Melanocyte of skin (primary cell): Measurements from ENCODE around the gene SAMD7. TPM values are rescaled to one million over a fixed set of nuclear protein-coding genes. Genes with fewer than 3 reads are reported as not detected.

Experiments
- total RNA-seq, 2 donors: library from RNA; depleted of rRNA; stranded (reverse); fragments of >200 nt; gene quantifications; 2 replicates each; pipeline ENCODE4 v1.2.3, GENCODE V29; 2012

The SAMD7 gene, protein sequence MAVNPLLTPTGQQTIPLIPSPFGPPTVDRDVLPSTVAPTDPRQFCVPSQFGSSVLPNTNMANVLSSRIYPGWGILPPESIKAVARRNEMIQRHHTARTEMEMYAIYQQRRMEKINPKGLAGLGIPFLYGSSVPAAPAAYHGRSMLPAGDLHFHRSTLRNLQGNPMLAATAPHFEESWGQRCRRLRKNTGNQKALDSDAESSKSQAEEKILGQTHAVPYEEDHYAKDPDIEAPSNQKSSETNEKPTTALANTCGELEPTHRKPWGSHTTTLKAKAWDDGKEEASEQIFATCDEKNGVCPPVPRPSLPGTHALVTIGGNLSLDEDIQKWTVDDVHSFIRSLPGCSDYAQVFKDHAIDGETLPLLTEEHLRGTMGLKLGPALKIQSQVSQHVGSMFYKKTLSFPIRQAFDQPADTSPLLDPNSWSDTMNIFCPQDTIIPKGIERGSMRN
- total RNA-seq = not detected

GRCh38 chr3:169911272-169911671, at the start of gene SAMD7:
Gene SAMD7 (plus strand): TSS chr3:169911572. CDS start chr3:169919499, 7,927 bp downstream.

DNA sequence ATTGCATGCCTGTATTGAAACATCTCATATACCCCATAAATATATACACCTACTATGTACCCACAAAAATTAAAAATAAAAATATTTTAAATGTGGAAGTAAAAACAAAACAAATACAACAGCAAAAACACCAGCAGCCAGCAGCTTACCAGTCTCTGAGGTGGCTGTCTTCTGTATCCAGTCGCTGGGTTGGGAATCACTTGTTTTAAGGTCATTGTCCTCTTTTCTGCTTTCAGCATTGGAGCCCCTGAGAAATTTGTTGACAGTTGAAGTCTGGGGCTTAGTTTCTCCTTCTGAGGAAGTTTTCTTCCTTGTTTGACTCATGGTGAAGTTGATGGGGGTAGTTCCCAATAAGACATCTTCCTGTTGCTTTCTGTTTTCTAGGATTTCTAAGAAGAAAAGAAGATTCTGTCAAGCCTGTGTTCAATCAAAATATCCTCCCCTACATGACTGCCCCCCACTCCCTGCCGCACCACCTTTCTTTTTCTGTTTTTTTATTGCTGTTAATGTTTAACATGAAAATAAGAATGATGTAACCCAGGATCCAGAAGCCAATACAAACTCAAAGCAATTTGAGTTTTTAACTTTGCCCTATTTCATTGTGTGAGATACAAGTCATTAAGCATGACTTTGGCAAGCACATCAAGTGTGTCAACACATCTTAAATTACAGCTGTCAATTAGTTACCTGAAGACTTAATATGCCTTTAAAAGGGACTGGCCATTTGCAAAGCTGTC, 41.7 kb upstream of the SAMD7 start, which contains the start of gene LRRC31:
Gene LRRC31 (minus strand): TSS at position 452 of the 737 bp plus-strand sequence. CDS start 128 bp downstream, at position 324.

DNA sequence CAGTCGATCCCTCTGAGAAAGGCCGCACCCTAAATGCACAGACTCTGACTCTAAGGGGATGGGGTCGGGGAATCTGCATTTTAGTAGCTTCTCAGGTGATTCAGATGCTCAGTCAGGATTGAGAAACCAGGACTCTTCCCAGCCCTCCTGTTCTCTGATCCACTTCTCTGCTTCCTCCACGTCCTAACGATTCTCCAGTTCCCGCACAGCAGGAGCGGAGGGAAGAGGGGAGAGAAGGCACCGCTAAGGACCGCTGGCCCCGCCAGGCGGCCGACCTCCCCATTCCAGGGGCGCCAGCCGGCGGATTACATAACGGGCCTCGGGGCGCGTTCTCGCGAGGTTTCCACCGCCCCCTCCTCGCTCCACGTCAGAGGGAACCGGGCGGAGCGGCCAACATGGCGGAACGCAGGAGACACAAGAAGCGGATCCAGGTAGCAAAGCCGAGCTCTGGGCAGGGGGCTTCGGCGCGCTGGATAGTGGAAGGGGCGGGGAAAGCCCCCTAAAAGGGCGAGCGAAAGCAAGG, 55.1 kb downstream of the SAMD7 start, which contains the start of gene SEC62:
Gene SEC62 (plus strand): TSS at position 380 of the 523 bp plus-strand sequence. CDS start 16 bp downstream, at position 396.

Other genes starting within 250 kb of the SAMD7 start
- under 1 TPM in 1 of 2 donors, not detected in 1; under 0.01 TPM for gene MECOM, start 247.9 kb upstream of the SAMD7 start, total RNA-seq
- gene TERC, start 146.5 kb upstream of the SAMD7 start, total RNA-seq = 100 to 1,000 TPM; 722 to 737 TPM
- gene ACTRT3, start 142.0 kb upstream of the SAMD7 start, total RNA-seq = 1 to 10 TPM; 3.7 to 3.8 TPM
- gene MYNN, start 138.2 kb upstream of the SAMD7 start, total RNA-seq = 10 to 100 TPM; 13.8 to 16.0 TPM
- under 1 TPM; under 0.01 TPM for gene LRRIQ4, start 98.7 kb upstream of the SAMD7 start, total RNA-seq
- gene LRRC34, start 98.7 kb upstream of the SAMD7 start, total RNA-seq = 1 to 10 TPM; 5.2 to 8.7 TPM
- not detected for gene LRRC31, start 41.6 kb upstream of the SAMD7 start, total RNA-seq
- 10 to 100 TPM; 21.0 to 23.4 TPM for gene SEC62, start 55.2 kb downstream of the SAMD7 start, total RNA-seq
- 1 to 10 TPM in 1 of 2 donors, under 1 TPM in 1; 1.00 to 2.1 TPM for gene GPR160, start 126.4 kb downstream of the SAMD7 start, total RNA-seq